GM12878 (cell line): ENCODE data around the gene DIP2C. TPM values are rescaled to one million over a fixed set of nuclear protein-coding genes. Genes with fewer than 3 reads are reported as not detected.

ENCODE experiments used
- ATAC-seq: fragments of 200-7000 bp; cut with Tn5 transposase; 3 replicates; pipeline ENCODE4 v1.9.1; 2020; ENCODE audit warnings: mild to moderate bottlenecking, moderate library complexity
- BruUV-seq: library from RNA; stranded (reverse); fragments of 400-500 nt; replicated peaks from 2 replicates; lab custom pipeline; 2021; lab: Mats Ljungman, UMichigan
- CTCF ChIA-PET: fragments of 300-600 bp; sonication (Branson Sonifier 250); formaldehyde crosslinking; extraction: SDS; loops from one replicate; lab custom pipeline; 2021; ENCODE audit warnings: inconsistent platforms; lab: Yijun Ruan, JAX
- POLR2A ChIA-PET: fragments of 350-600 bp; formaldehyde crosslinking; extraction: SDS; loops from one replicate; lab custom pipeline; 2021; ENCODE audit warnings: inconsistent platforms; lab: Charles Lee
- RAD21 ChIA-PET: fragments of 300-600 bp; sonication (Branson Sonifier 250); formaldehyde crosslinking; loops from one replicate; lab custom pipeline; 2023; ENCODE audit warnings: antibody characterized with exemption; ENCODE audit not compliant: unreplicated experiment; lab: Charles Lee
- SMC1A ChIA-PET: fragments of 300-600 bp; sonication (Branson Sonifier 250); formaldehyde crosslinking; loops from one replicate; lab custom pipeline; 2023; ENCODE audit not compliant: unreplicated experiment, uncharacterized antibody; lab: Charles Lee
- DNase-seq: peaks from one replicate; pipeline ENCODE4 v3.0.0-alpha.2; 2011; ENCODE audit warnings: low read depth, low spot score
- FAIRE-seq: peaks from 3 replicates; lab custom pipeline; 2011; peaks lifted over from hg19 to GRCh38; lab: Jason Lieb, UNC
- H2AFZ ChIP-seq: 2 replicates; pipeline ENCODE4 v1.6.0; 2011; ENCODE audit warnings: low read depth, low read length, control low read depth; ENCODE audit not compliant: control insufficient read depth
- H3K27ac ChIP-seq: 2 replicates; pipeline ENCODE4 v1.5.1; 2011; ENCODE audit warnings: control low read depth; ENCODE audit not compliant: control insufficient read depth, insufficient read depth
- H3K27me3 ChIP-seq, 2 experiments: replicated peaks in 1 of 2; 2 replicates each; pipeline versions ENCODE4 v1.6.0 to v1.6.1; 2011; ENCODE audit warnings: low read length in 1 of 2; ENCODE audit not compliant: control insufficient read depth in 2 of 2, insufficient read depth in 2 of 2
- H3K36me3 ChIP-seq, 2 experiments: 2 replicates each; pipeline ENCODE4 v1.5.1; 2011; ENCODE audit warnings: low read length in 1 of 2; ENCODE audit not compliant: control insufficient read depth in 2 of 2, insufficient read depth in 2 of 2
- H3K4me1 ChIP-seq: 2 replicates; pipeline ENCODE4 v1.6.1; 2011; ENCODE audit warnings: mild to moderate bottlenecking, low read length, moderate library complexity, mixed read lengths; ENCODE audit not compliant: control insufficient read depth, insufficient read depth
- H3K4me2 ChIP-seq: 2 replicates; pipeline ENCODE4 v1.6.0; 2011; ENCODE audit warnings: control low read depth; ENCODE audit not compliant: control insufficient read depth, insufficient read depth
- H3K4me3 ChIP-seq: fragments of 200-600 bp; sonication (generic); 2 replicates; pipeline ENCODE4 v1.5.1; 2016
- H3K79me2 ChIP-seq: 2 replicates; pipeline ENCODE4 v1.6.0; 2011; ENCODE audit warnings: low read length; ENCODE audit not compliant: control insufficient read depth, insufficient read depth
- H3K9ac ChIP-seq: 2 replicates; pipeline ENCODE4 v1.8.0; 2011; ENCODE audit warnings: low read length, control low read depth, mixed read lengths; ENCODE audit not compliant: control insufficient read depth, insufficient read depth
- H3K9me3 ChIP-seq: replicated peaks from 3 replicates; pipeline ENCODE4 v1.5.1; 2011; ENCODE audit warnings: mild to moderate bottlenecking, low read length; ENCODE audit not compliant: control insufficient read depth, insufficient read depth
- H4K20me1 ChIP-seq: 2 replicates; pipeline ENCODE4 v1.6.0; 2011; ENCODE audit not compliant: control insufficient read depth, insufficient read depth
- BRCA1 ChIP-seq: IDR thresholded peaks from 2 replicates; pipeline ENCODE4 v1.6.1; 2011; ENCODE audit warnings: low read depth, low read length, improper control_type of control experiment
- CHD2 ChIP-seq: IDR thresholded peaks from 2 replicates; pipeline ENCODE4 v1.6.1; 2011; ENCODE audit warnings: low read depth, low read length, improper control_type of control experiment, borderline replicate concordance
- CHD4 ChIP-seq: fragments of 200-600 bp; sonication (generic); IDR thresholded peaks from 2 replicates; pipeline ENCODE4 v1.6.1; 2016; ENCODE audit warnings: mild to moderate bottlenecking
- GATAD2B ChIP-seq: fragments of 450-650 bp; conservative IDR thresholded peaks from 2 replicates; pipeline ENCODE4 v1.6.1; 2017; ENCODE audit warnings: low read depth, mild to moderate bottlenecking, moderate library complexity
- RAD51 ChIP-seq: fragments of 450-650 bp; IDR thresholded peaks from 2 replicates; pipeline ENCODE4 v1.6.1; 2016; ENCODE audit warnings: moderate library complexity, mild to moderate bottlenecking, inconsistent platforms
- SMAD1 ChIP-seq: fragments of 450-650 bp; IDR thresholded peaks from 2 replicates; pipeline ENCODE4 v1.6.1; 2018; ENCODE audit warnings: mild to moderate bottlenecking, low read depth; ENCODE audit not compliant: partially characterized antibody
- SUPT20H ChIP-seq: IDR thresholded peaks from 2 replicates; pipeline ENCODE4 v1.6.1; 2011; ENCODE audit warnings: low read depth, mild to moderate bottlenecking, low read length, moderate library complexity, borderline replicate concordance; ENCODE audit not compliant: control insufficient read depth
- WGBS: methylation state at CpG from one replicate; pipeline ENCODE4 v1.1.6; 2016; ENCODE audit warnings: low lambda C conversion rate; ENCODE audit not compliant: insufficient replicate concordance, insufficient coverage; ENCODE audit errors: missing lambda C conversion rate; 5-methylcytosine and 5-hydroxymethylcytosine counted together
- in situ Hi-C: fragments of 300-500 bp; cut with MboI; formaldehyde crosslinking; loops from 9 replicates; pipeline ENCODE4 v1.14.3; 2018; ENCODE audit warnings: mixed read lengths
- intact Hi-C: fragments of 100-400 bp; cut with micrococcal nuclease; formaldehyde crosslinking; loops from one replicate; pipeline ENCODE4 v1.14.2; 2022; ENCODE audit not compliant: unreplicated experiment
- polyA plus RNA-seq, 11 experiments: library from polyadenylated mRNA; depleted of rRNA in 4 of 11; unstranded in 6 of 11; stranded (reverse) in 5 of 11; fragments of >200 nt; fragmentation: Nextera tagmentation in 4 of 11; fragmentation: Illumina TruSeq in 1 of 11; extraction: Ambion mirVana in 4 of 11; extraction: Trizol in 1 of 11; gene quantifications; 1 replicate in 1 of 11; 2 replicates in 10 of 11; pipeline versions ENCODE4 v1.2.1 to v1.2.3, GENCODE V29; 2011 to 2016; ENCODE audit warnings: inconsistent platforms in 2 of 11, missing spikeins in 2 of 11, low read depth in 1 of 11
- total RNA-seq, 4 experiments: library from RNA; depleted of rRNA in 3 of 4; stranded (reverse); fragments of >200 nt in 3 of 4; fragmentation: Illumina TruSeq in 1 of 4; extraction: Trizol in 1 of 4; gene quantifications; 2 replicates each; pipeline versions ENCODE4 v1.2.1 to v1.2.3, GENCODE V29; 2013 to 2021
- TF ChIP-seq, protein P1 (sequence below), 3 experiments: IDR thresholded peaks in 2 of 3; conservative IDR thresholded peaks in 1 of 3; 2 replicates each; pipeline ENCODE4 v1.5.1; 2011; ENCODE audit warnings: low read depth in 3 of 3, low read length in 3 of 3, mild to moderate bottlenecking in 3 of 3, control low read depth in 2 of 3, moderate library complexity in 2 of 3, inconsistent platforms in 1 of 3, mixed read lengths in 1 of 3; ENCODE audit not compliant: control insufficient read depth in 2 of 3, insufficient read depth in 1 of 3; ENCODE audit errors: extremely low read depth in 1 of 3
- TF ChIP-seq, protein P2 (sequence below): fragments of 450-650 bp; IDR thresholded peaks from 2 replicates; pipeline ENCODE4 v1.6.1; 2017; ENCODE audit warnings: mild to moderate bottlenecking, moderate library complexity
- TF ChIP-seq, protein P3 (sequence below): fragments of 450-650 bp; IDR thresholded peaks from 2 replicates; pipeline ENCODE4 v1.6.1; 2016; ENCODE audit warnings: mild to moderate bottlenecking, moderate library complexity, borderline replicate concordance

Gene DIP2C
- total and polyA plus RNA-seq, 10 of the 15 experiments (the other 5 are each of a cell fraction or from before 2014, with no cell fraction given), result 0.01 to 0.10 (median 0.06) TPM

DNA sequence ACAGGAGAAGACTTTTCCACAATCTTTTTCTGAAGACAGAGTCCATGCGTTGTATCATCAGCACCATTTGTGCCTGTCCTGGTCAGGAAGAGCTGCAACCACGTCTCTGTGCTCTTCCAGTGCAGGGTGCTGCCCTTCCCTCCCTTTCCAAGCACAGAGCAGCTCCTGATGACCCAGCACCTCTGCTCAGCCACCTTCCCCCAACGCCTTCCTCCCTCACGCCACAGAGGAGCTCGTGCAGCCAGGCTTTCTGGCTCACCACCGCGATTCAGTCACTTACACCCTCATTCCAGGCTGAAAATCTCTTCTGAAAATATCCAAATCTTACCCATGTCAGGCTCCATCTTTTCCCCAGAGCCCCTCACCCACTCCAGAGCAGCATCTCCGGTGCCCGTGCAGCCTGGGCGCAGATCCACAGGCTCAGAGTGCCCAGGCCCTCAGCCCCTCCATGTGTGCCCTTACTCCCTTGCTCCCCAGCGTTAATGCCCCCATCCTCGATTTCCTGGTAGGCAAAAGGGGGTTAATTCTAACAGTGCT, 181.5 kb downstream of the DIP2C start (continued):
- TF ChIP-seq, protein P1, sequence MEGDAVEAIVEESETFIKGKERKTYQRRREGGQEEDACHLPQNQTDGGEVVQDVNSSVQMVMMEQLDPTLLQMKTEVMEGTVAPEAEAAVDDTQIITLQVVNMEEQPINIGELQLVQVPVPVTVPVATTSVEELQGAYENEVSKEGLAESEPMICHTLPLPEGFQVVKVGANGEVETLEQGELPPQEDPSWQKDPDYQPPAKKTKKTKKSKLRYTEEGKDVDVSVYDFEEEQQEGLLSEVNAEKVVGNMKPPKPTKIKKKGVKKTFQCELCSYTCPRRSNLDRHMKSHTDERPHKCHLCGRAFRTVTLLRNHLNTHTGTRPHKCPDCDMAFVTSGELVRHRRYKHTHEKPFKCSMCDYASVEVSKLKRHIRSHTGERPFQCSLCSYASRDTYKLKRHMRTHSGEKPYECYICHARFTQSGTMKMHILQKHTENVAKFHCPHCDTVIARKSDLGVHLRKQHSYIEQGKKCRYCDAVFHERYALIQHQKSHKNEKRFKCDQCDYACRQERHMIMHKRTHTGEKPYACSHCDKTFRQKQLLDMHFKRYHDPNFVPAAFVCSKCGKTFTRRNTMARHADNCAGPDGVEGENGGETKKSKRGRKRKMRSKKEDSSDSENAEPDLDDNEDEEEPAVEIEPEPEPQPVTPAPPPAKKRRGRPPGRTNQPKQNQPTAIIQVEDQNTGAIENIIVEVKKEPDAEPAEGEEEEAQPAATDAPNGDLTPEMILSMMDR (IDR thresholded peaks at IDR 0.05 in 2 of 3, conservative IDR thresholded peaks at IDR 0.05 in 1 of 3; ENCODE audit: control insufficient read depth in 2 of 3, extremely low read depth in 1 of 3, insufficient read depth in 1 of 3, low read depth in 3 of 3, low read length in 3 of 3), result no peak
- TF ChIP-seq CHD4 (no peak), SUPT20H (no peak), SMAD1 (no peak)
- TF ChIP-seq, all 136 proteins: peak for 0

DNA sequence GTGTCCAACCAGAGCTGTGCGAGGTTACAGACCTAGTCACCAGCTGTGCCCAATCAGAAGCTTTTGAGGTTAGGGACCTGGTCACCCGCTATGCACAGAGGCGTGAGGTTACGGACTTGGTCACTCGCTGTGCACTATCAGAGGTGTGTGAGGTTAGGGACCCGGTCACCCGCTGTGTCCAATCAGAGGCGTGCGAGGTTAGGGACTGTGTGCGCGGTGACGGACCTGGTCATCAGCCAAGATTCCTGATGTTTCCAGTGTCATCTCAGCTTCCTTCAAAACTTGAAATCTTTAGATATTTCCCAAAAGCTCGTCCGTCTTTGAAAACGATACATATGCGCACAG, 182.1 kb downstream of the DIP2C start:
- 78% methylated on average over 16 of the region's 16 CpGs for WGBS
- intact Hi-C loops, result no loop called here
- POLR2A ChIA-PET, result no interaction called here
- in situ Hi-C loops, result loop anchor here (10.0 kb wide), 1 partner anchor 567 kb away; no protein-coding TSS in a partner anchor
- Histone ChIP-seq H3K9ac (no peak overlapping the region), H3K4me3 (no peak overlapping the region), H3K9me3 (no peaks in the 10 kb centered on the region), H2AFZ (no peak overlapping the region), H3K79me2 (no peaks in the 10 kb centered on the region), H3K27ac (no peak overlapping the region), H3K4me2 (no peak overlapping the region), H3K4me1 (no peaks in the 10 kb centered on the region; the same call in 1 of the 2 replicates), H3K27me3 (no peaks in the 10 kb centered on the region; a peak in 1 of 4 replicates), H4K20me1 (no peaks in the 10 kb centered on the region), H3K36me3 (no peaks in the 10 kb centered on the region)
- no peak for DNase-seq
- BruUV-seq, result no TSS peak
- RAD21 ChIA-PET, result no interaction called here
- no peak for ATAC-seq
- SMC1A ChIA-PET, result no interaction called here
- CTCF ChIA-PET, result no interaction called here
- TF ChIP-seq BRCA1, result no peak
- TF ChIP-seq, protein P2, sequence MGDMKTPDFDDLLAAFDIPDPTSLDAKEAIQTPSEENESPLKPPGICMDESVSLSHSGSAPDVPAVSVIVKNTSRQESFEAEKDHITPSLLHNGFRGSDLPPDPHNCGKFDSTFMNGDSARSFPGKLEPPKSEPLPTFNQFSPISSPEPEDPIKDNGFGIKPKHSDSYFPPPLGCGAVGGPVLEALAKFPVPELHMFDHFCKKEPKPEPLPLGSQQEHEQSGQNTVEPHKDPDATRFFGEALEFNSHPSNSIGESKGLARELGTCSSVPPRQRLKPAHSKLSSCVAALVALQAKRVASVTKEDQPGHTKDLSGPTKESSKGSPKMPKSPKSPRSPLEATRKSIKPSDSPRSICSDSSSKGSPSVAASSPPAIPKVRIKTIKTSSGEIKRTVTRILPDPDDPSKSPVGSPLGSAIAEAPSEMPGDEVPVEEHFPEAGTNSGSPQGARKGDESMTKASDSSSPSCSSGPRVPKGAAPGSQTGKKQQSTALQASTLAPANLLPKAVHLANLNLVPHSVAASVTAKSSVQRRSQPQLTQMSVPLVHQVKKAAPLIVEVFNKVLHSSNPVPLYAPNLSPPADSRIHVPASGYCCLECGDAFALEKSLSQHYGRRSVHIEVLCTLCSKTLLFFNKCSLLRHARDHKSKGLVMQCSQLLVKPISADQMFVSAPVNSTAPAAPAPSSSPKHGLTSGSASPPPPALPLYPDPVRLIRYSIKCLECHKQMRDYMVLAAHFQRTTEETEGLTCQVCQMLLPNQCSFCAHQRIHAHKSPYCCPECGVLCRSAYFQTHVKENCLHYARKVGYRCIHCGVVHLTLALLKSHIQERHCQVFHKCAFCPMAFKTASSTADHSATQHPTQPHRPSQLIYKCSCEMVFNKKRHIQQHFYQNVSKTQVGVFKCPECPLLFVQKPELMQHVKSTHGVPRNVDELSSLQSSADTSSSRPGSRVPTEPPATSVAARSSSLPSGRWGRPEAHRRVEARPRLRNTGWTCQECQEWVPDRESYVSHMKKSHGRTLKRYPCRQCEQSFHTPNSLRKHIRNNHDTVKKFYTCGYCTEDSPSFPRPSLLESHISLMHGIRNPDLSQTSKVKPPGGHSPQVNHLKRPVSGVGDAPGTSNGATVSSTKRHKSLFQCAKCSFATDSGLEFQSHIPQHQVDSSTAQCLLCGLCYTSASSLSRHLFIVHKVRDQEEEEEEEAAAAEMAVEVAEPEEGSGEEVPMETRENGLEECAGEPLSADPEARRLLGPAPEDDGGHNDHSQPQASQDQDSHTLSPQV, result no peak
- TF ChIP-seq RAD51, result no peak
- no peak for TF ChIP-seq GATAD2B
- TF ChIP-seq, protein P3, sequence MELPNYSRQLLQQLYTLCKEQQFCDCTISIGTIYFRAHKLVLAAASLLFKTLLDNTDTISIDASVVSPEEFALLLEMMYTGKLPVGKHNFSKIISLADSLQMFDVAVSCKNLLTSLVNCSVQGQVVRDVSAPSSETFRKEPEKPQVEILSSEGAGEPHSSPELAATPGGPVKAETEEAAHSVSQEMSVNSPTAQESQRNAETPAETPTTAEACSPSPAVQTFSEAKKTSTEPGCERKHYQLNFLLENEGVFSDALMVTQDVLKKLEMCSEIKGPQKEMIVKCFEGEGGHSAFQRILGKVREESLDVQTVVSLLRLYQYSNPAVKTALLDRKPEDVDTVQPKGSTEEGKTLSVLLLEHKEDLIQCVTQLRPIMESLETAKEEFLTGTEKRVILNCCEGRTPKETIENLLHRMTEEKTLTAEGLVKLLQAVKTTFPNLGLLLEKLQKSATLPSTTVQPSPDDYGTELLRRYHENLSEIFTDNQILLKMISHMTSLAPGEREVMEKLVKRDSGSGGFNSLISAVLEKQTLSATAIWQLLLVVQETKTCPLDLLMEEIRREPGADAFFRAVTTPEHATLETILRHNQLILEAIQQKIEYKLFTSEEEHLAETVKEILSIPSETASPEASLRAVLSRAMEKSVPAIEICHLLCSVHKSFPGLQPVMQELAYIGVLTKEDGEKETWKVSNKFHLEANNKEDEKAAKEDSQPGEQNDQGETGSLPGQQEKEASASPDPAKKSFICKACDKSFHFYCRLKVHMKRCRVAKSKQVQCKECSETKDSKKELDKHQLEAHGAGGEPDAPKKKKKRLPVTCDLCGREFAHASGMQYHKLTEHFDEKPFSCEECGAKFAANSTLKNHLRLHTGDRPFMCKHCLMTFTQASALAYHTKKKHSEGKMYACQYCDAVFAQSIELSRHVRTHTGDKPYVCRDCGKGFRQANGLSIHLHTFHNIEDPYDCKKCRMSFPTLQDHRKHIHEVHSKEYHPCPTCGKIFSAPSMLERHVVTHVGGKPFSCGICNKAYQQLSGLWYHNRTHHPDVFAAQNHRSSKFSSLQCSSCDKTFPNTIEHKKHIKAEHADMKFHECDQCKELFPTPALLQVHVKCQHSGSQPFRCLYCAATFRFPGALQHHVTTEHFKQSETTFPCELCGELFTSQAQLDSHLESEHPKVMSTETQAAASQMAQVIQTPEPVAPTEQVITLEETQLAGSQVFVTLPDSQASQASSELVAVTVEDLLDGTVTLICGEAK, result no peak
- no peak for TF ChIP-seq CHD2
- no peak for FAIRE-seq
